Measurements from ENCODE around the gene NCOA7.

DNA sequence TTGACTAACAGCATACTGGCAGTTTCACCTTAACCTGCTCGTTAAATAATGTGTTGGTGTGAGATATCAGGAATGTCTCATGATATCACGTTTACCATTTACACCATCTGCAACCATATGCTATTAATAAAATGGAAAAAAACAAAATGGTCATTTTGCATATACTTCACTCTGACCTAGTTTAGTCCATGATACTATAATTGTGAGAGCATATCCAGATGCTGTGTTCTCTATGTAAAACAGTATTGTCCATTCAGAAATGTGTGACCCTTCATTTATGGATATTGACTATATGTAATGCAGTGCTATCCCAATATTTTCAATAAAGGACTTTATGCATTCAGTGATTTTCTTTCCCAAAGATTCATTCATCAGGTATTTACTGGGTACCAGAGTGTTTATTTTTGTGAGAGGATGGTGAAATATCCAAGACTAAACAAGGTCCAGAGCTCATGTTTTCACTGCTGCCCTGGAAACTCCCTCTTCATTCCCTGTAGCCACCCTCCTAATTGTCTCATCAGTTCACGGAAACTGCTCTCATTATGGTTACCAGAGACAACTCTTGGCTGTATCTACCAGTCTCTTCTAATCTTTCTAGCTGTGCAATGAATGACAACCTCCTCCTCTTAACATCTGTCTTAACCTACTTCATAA, 140.1 kb downstream of the NCOA7 start:
- no peak for TF ChIP-seq CTCF (IDR thresholded peaks at IDR 0.05)
- TF ChIP-seq SIN3A (IDR thresholded peaks at IDR 0.05; ENCODE audit: borderline replicate concordance, insufficient read depth, low read depth, low read length), result no peak
- TF ChIP-seq POLR2AphosphoS5 (IDR thresholded peaks at IDR 0.05; ENCODE audit: low read depth, low read length), result no peak

Measured in Panc1 (cell line).